GM20000 (cell line): Measurements from ENCODE around the gene DYRK1B.

Experiments used
- DNase-seq: peaks from one replicate; pipeline ENCODE4 v3.0.0; 2012; ENCODE audit warnings: low spot score
- CTCF ChIP-seq: IDR thresholded peaks from 2 replicates; pipeline ENCODE4 v1.5.1; 2012; ENCODE audit warnings: mild to moderate bottlenecking, control low read depth; ENCODE audit errors: extremely low read depth, missing control alignments

The DYRK1B gene

DNA sequence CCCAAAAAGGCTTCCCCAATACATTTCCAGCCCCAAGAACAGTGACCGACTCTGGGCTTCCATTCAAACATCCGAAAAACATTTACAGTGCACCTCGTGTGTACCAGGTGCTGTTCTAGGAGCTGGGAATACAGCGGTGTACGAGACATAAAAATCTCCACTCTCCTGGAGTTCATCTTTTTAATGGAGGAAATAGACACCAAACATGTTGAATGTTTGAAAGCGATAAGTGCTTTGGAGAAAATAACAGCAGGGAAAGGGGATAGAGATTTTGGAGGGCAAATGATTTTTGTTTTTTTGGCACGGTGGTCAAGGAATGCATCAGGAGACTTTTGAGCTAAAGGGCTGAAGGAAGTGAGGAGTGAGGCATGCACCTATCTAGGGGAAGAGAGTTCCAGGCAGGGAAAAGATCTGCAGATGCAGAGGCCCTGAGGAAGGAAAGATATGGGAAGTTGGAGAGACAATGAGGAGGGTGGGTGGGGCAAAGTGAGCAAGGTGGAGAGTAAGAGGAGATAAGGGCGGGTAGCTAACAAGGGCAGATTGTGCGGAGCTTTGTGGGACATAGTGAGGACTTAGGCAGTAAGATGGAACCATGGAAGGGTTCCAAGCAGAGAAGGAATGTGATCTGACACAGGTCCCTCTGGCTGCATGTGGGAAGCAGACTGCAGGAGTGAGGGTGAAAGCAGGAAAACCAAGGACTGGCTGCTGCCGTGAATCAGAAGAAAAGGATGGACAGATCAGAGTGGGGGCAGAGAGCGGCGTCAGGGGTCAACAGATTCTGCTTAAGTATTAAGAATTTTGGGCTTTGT lies 12.9 kb upstream of the DYRK1B start:
- no peak for TF ChIP-seq CTCF
- no peak for DNase-seq

DNA sequence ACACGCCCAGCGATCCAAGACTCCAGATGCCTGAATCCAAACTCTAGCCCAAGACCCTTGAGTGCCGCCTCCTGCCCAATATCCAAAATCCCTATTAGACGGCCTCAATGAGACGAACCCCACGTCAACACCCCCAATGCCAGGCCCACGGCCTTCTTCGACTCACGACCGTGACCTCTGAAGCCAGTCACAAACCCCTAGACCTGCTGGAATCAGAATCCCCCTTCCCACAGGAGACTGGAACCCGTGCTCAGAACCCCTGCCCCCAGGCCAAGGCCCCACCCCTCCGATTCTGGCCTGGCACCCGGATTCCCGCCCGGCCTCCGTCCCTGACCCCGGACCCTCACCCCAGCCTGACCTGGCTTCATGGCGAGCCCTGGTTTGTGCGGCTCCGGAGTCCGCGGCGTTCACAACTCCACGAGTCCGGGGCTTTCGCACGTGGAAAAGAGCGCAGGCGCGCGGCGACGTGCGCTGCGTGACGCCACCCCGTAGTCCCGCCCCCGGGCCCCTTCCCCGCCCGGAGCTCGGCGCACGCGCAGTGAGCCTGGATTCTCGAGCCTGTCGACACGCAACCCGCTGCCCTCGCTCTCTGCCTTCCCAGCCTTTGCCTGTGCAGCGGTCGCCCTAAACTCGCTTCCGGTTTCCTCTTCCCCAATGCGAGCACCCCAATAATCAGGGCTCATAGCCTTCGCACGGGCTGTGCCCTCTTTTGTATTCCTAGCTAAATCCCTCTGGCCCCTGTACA lies 12.1 kb upstream of the DYRK1B start, which contains the start of gene FBL:
FBL (minus strand) TSS at position 447 of the 745 bp plus-strand sequence; CDS start at position 368, 79 bp downstream.
- no peak for TF ChIP-seq CTCF
- peak; percentile 98 for DNase-seq

- DNase-seq = no peak
- TF ChIP-seq CTCF = no peak
Measured at GRCh38 chr19:39845584-39845932, 11.6 kb upstream of the DYRK1B start.

- no peak for DNase-seq
- TF ChIP-seq CTCF = no peak
Measured at GRCh38 chr19:39845172-39845571, 11.2 kb upstream of the DYRK1B start.

DNA sequence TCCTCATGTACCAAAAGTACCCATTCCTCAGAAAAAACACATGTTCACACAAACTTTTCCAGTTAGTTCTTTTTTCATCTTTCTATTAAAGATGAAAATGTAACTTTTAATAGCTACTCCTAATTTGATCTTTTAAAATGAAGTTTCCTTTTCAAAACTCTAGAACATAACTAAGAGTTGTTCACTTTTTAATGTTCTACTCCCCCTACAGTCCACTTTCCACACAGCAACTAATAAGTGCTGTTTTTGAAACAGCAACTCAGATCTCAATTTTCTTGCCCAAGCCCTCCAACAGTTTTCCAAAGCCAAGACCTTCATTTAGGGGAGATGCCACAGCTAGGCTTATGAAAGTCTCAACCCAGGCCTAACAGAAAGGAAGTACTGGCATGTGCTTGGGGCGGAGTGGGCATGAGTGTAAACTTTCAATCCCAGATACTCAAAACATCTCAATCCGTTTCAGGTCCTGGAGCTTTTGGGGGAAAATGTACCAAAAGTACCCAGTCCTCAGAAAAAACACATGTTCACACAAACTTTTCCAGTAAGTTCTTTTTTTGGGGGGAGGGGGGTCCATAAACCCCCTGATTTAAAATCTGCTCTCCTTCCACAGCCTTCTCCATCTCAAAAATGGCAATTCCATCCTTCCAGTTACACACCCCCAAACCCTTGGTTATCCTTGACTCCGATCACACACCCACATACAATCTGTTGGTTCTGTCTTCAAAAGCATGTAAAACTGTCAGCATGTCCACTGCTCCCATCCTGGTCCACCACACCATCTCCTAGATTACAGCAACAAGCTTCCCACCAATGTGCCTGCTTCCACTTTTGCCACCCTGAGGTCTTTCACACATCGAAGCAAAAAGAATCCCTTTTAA lies 10.2 kb upstream of the DYRK1B start:
- TF ChIP-seq CTCF = peak; percentile 59
- DNase-seq = peak; percentile 68

DNA sequence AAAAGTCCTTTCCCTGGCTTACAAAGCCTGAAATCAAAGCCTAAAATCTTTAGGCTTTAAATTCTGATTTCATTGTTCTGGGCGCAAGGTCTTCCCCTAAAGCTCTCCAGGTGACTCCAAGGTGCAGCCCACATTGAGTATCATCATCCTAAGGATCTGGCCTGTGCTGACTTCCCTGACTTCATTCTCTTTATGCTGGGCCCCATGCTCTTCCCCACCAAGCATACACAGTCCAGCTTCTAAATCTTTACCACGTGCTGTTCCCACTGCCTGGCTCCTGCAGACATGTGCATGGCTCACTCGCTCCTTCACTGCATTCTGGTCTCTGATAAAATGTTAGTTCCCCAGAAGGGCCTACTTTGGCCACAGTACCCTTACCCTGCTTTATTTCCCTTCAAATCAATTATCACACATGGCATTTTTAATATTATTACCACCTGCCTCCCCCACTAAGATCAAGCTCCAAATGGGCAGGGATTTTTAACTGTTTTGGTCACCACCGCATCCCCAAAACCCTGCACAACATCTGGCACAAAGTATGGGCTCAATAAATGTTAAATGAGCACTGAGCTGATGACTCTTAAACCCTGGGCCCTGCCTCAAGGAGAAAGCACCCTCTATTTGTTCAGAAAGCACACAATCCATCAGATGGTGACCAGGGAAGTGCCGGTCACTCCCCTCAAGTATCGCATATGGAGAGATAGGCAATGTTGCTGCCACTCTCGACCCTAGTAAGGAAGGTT lies 8.9 kb upstream of the DYRK1B start:
- TF ChIP-seq CTCF = no peak
- DNase-seq = no peak
